ENCODE data around the gene E2F8. TPM values are rescaled to one million over a fixed set of nuclear protein-coding genes. Genes with fewer than 3 reads are reported as not detected.
A peak's percentile ranks its signal among the peaks of the same experiment; 100 is the strongest.

The E2F8 gene
- total and polyA plus RNA-seq, 4 donors, result 1.8 to 2.5 (median 2.1) TPM

- H3K36me3 ChIP-seq (ENCODE audit: control insufficient read depth, insufficient read depth, low read length), result no peaks in the 10 kb centered on the region
- DNase-seq (ENCODE audit: low read depth in 4 of 6, low spot score in 6 of 6), result peak in 1 of 6 donors; percentile 13
- H3K4me1 ChIP-seq (ENCODE audit: control insufficient read depth, insufficient read depth, low read length), result peaks cover 21% of the 10 kb centered on the region
- 7% methylated on average over 54 of the region's 55 CpGs for whole genome bisulfite sequencing (ENCODE audit: insufficient coverage)
- H3K27me3 ChIP-seq (ENCODE audit: control insufficient read depth, insufficient read depth, low read length), result peaks cover 36% of the 10 kb centered on the region
- no peaks in the 10 kb centered on the region for H3K9me3 ChIP-seq (ENCODE audit: control insufficient read depth, insufficient read depth, low read length)
- peak overlapping the region; percentile 36 for H3K4me3 ChIP-seq (ENCODE audit: low read depth, low read length)
- no peak overlapping the region for H3K27ac ChIP-seq (ENCODE audit: low read depth, low read length)
These were observed 1.6 kb upstream of the E2F8 start for GRCh38 chr11:19242179-19242932.

- H3K9me3 ChIP-seq (ENCODE audit: control insufficient read depth, insufficient read depth, low read length), result no peaks in the 10 kb centered on the region
- DNase-seq (ENCODE audit: low read depth in 4 of 6, low spot score in 6 of 6), result peak in 1 of 6 donors; percentile 22
- peaks cover 21% of the 10 kb centered on the region for H3K4me1 ChIP-seq (ENCODE audit: control insufficient read depth, insufficient read depth, low read length)
- H3K36me3 ChIP-seq (ENCODE audit: control insufficient read depth, insufficient read depth, low read length), result no peaks in the 10 kb centered on the region
- no peak overlapping the region for H3K27ac ChIP-seq (ENCODE audit: low read depth, low read length)
- H3K27me3 ChIP-seq (ENCODE audit: control insufficient read depth, insufficient read depth, low read length), result peaks cover 36% of the 10 kb centered on the region
- WGBS (ENCODE audit: insufficient coverage), result under 1% methylated on average over 86 of the region's 92 CpGs
- peak overlapping the region; percentile 36 for H3K4me3 ChIP-seq (ENCODE audit: low read depth, low read length)
These were observed 774 bp upstream of the E2F8 start for GRCh38 chr11:19241260-19242178.

- no peak for DNase-seq (ENCODE audit: low read depth in 4 of 6, low spot score in 6 of 6)
- Histone ChIP-seq H3K27ac (ENCODE audit: low read depth, low read length) (no peak overlapping the region), H3K4me3 (ENCODE audit: low read depth, low read length) (no peak overlapping the region), H3K4me1 (ENCODE audit: control insufficient read depth, insufficient read depth, low read length) (peaks cover 21% of the 10 kb centered on the region), H3K9me3 (ENCODE audit: control insufficient read depth, insufficient read depth, low read length) (no peaks in the 10 kb centered on the region), H3K36me3 (ENCODE audit: control insufficient read depth, insufficient read depth, low read length) (no peaks in the 10 kb centered on the region), H3K27me3 (ENCODE audit: control insufficient read depth, insufficient read depth, low read length) (peaks cover 36% of the 10 kb centered on the region)
- WGBS (ENCODE audit: insufficient coverage), result 94% methylated on average over 3 of the region's 3 CpGs
These were observed 1.7 kb downstream of the E2F8 start for GRCh38 chr11:19239039-19239438.

- Histone ChIP-seq H3K27ac (ENCODE audit: low read depth, low read length) (no peak overlapping the region), H3K4me3 (ENCODE audit: low read depth, low read length) (no peak overlapping the region), H3K36me3 (ENCODE audit: control insufficient read depth, insufficient read depth, low read length) (no peaks in the 10 kb centered on the region), H3K9me3 (ENCODE audit: control insufficient read depth, insufficient read depth, low read length) (no peaks in the 10 kb centered on the region), H3K4me1 (ENCODE audit: control insufficient read depth, insufficient read depth, low read length) (peaks cover 21% of the 10 kb centered on the region), H3K27me3 (ENCODE audit: control insufficient read depth, insufficient read depth, low read length) (peaks cover 28% of the 10 kb centered on the region)
- no peak for DNase-seq (ENCODE audit: low read depth in 4 of 6, low spot score in 6 of 6)
- WGBS (ENCODE audit: insufficient coverage), result 84% methylated on average over 4 of the region's 5 CpGs
These were observed 2.9 kb downstream of the E2F8 start for GRCh38 chr11:19237813-19238212.

DNA sequence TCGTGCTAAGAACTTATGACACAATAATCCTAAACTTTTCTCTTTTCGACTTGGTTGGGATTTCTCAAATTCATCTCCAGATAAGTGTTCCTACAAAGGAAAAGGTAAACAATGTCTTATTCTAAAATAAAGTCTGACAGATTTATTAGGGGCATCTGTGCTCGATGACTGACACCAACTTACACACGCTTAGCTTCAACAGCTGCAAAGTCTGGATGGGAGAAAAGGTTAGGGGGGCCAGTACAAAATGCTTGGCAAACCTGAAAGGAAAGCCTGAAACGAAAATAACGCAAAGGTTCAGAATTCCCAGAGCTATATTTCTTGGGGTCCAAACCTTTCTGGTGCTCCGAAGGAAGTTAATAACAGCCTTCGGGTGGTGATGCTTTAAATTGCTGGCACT lies 3.4 kb downstream of the E2F8 start:
- H3K27me3 ChIP-seq (ENCODE audit: control insufficient read depth, insufficient read depth, low read length), result peaks cover 23% of the 10 kb centered on the region
- WGBS (ENCODE audit: insufficient coverage), result 97% methylated on average over 6 of the region's 8 CpGs
- H3K36me3 ChIP-seq (ENCODE audit: control insufficient read depth, insufficient read depth, low read length), result no peaks in the 10 kb centered on the region
- H3K9me3 ChIP-seq (ENCODE audit: control insufficient read depth, insufficient read depth, low read length), result no peaks in the 10 kb centered on the region
- DNase-seq (ENCODE audit: low read depth in 4 of 6, low spot score in 6 of 6), result no peak
- peaks cover 17% of the 10 kb centered on the region for H3K4me1 ChIP-seq (ENCODE audit: control insufficient read depth, insufficient read depth, low read length)
- no peak overlapping the region for H3K27ac ChIP-seq (ENCODE audit: low read depth, low read length)
- no peak overlapping the region for H3K4me3 ChIP-seq (ENCODE audit: low read depth, low read length)

DNA sequence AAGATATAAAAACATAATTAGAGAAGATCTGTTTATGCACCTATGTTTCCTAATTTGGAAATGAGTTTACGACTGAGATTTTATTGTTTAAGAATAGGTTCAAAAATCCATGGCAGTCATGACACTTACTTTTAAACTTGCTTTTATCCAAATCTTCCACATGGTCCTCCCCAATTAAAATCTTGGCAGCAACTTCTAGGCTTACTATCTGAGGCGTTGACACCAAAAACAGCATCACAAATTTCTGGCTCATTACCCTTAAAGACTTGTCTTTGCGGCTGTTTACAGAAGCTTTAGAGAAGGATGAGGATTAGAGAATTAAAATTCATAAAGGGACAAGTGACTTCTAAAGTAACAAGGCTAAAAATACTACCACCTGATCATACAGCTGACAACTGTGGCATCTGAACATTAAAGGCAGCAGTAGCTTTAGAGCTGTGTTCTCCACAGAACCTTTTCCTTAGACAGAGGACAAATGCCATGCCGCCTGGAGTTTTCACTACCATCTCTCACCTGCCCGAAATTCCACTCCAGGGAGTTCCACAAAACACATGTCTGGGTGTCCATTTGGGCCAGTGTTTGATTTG lies 6.4 kb downstream of the E2F8 start:
- DNase-seq (ENCODE audit: low read depth in 4 of 6, low spot score in 6 of 6), result peak in 1 of 6 donors; percentile 73
- no peaks in the 10 kb centered on the region for H3K9me3 ChIP-seq (ENCODE audit: control insufficient read depth, insufficient read depth, low read length)
- H3K36me3 ChIP-seq (ENCODE audit: control insufficient read depth, insufficient read depth, low read length), result peaks cover 4% of the 10 kb centered on the region
- peaks cover 4% of the 10 kb centered on the region for H3K27me3 ChIP-seq (ENCODE audit: control insufficient read depth, insufficient read depth, low read length)
- H3K4me1 ChIP-seq (ENCODE audit: control insufficient read depth, insufficient read depth, low read length), result no peaks in the 10 kb centered on the region
- WGBS (ENCODE audit: insufficient coverage), result no CpG with 5 or more reads among the region's 5 CpGs
- no peak overlapping the region for H3K27ac ChIP-seq (ENCODE audit: low read depth, low read length)
- no peak overlapping the region for H3K4me3 ChIP-seq (ENCODE audit: low read depth, low read length)

- Histone ChIP-seq H3K9me3 (ENCODE audit: control insufficient read depth, insufficient read depth, low read length) (no peaks in the 10 kb centered on the region), H3K36me3 (ENCODE audit: control insufficient read depth, insufficient read depth, low read length) (peaks cover 4% of the 10 kb centered on the region), H3K4me1 (ENCODE audit: control insufficient read depth, insufficient read depth, low read length) (no peaks in the 10 kb centered on the region), H3K27ac (ENCODE audit: low read depth, low read length) (no peak overlapping the region), H3K4me3 (ENCODE audit: low read depth, low read length) (no peak overlapping the region), H3K27me3 (ENCODE audit: control insufficient read depth, insufficient read depth, low read length) (no peaks in the 10 kb centered on the region)
- no peak for DNase-seq (ENCODE audit: low read depth in 4 of 6, low spot score in 6 of 6)
- WGBS (ENCODE audit: insufficient coverage), result 100% methylated on average over 3 of the region's 6 CpGs
These were observed 7.7 kb downstream of the E2F8 start for GRCh38 chr11:19232910-19233503.

- Histone ChIP-seq H3K27ac (ENCODE audit: low read depth, low read length) (no peak overlapping the region), H3K9me3 (ENCODE audit: control insufficient read depth, insufficient read depth, low read length) (no peaks in the 10 kb centered on the region), H3K4me3 (ENCODE audit: low read depth, low read length) (no peak overlapping the region), H3K4me1 (ENCODE audit: control insufficient read depth, insufficient read depth, low read length) (no peaks in the 10 kb centered on the region), H3K36me3 (ENCODE audit: control insufficient read depth, insufficient read depth, low read length) (peaks cover 4% of the 10 kb centered on the region), H3K27me3 (ENCODE audit: control insufficient read depth, insufficient read depth, low read length) (no peaks in the 10 kb centered on the region)
- no peak for DNase-seq (ENCODE audit: low read depth in 4 of 6, low spot score in 6 of 6)
- 94% methylated on average over 5 of the region's 5 CpGs for WGBS (ENCODE audit: insufficient coverage)
These were observed 11.1 kb downstream of the E2F8 start for GRCh38 chr11:19229671-19230070.

DNA sequence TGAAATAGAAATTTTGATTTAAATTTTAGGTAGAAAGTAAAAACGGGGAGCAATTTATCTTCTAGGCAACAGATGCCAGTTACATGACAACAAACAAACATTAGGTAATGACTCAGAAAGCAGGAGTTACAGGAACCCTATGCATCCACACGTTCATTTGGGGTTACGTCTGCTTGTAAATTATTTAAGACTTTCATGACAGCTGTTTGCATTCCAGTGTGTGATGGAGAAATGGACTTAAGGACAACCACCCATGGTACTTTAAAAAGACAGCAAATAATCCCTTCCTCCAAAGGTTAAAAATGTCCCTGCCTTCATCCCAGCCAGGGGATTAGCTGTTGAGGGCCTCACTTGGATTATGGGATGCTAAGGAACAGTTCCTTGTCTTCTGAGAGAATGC lies 11.8 kb downstream of the E2F8 start:
- no peaks in the 10 kb centered on the region for H3K9me3 ChIP-seq (ENCODE audit: control insufficient read depth, insufficient read depth, low read length)
- H3K27me3 ChIP-seq (ENCODE audit: control insufficient read depth, insufficient read depth, low read length), result no peaks in the 10 kb centered on the region
- H3K36me3 ChIP-seq (ENCODE audit: control insufficient read depth, insufficient read depth, low read length), result peaks cover 4% of the 10 kb centered on the region
- no peak overlapping the region for H3K27ac ChIP-seq (ENCODE audit: low read depth, low read length)
- DNase-seq (ENCODE audit: low read depth in 4 of 6, low spot score in 6 of 6), result no peak
- H3K4me3 ChIP-seq (ENCODE audit: low read depth, low read length), result no peak overlapping the region
- H3K4me1 ChIP-seq (ENCODE audit: control insufficient read depth, insufficient read depth, low read length), result no peaks in the 10 kb centered on the region
- WGBS (ENCODE audit: insufficient coverage), result no CpG with 5 or more reads among the region's 3 CpGs

All from spinal cord (tissue), 10 donors.